Measurements from ENCODE around the gene NACC2. TPM values are rescaled to one million over a fixed set of nuclear protein-coding genes. Genes with fewer than 3 reads are reported as not detected.

Gene NACC2
- total RNA-seq, 1 donor from 2014 or later, result 8.1 TPM

DNA sequence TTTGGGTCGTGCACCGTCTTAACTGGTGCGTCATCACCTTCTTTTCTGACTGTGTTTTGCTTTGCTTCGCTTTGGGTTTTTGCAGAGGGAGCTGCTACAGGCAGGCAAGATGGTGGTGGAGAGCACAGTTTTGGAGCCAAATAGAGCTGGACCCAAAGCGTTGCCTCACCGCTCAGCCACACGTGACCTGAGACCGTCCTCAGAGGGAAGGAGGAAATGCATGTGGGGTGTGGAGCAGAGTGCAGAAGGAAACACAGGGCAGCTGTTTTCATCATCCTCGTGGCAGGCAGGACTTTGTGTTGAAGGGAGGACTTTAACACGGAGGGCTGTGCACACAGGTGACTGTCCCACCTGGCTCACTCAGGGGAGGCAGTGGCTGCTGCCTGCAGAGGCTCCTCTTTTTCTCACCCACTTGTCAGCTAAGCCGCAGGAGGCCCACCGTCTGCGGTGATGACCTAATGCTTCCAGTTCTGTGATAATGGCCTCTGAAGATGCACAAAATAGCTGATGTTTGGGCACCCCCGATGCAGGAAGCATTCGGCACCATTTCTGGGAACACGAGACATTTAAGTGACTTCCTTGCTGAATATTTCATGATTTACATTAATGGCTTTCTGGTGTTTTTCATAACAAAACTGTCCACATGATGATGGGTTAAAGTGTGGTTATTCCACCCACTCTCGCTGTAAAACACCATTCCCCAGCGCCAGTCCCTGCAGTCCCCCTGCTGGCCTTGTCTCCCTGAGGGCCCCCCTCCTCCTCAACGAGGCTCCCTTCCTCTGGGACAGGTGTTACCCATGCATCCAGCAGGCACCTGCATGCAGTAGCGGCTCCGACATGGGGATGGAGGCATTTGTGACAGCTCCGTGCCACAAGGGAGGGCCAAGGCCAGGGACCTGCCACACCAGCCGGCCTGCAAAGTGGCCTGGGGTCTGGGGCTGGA is 121.5 kb downstream of the NACC2 start:
- H3K27ac Mint-ChIP-seq (ENCODE audit: unreplicated experiment), result no peak overlapping the region

GRCh38 chr9:135971892-135972291 is 123.2 kb downstream of the NACC2 start:
- H3K4me1 Mint-ChIP-seq, result peaks cover 16% of the 10 kb centered on the region
- DNase-seq (ENCODE audit: low read depth, low spot score), result no peak

More for the DNA sequence above, 121.5 kb downstream of the NACC2 start:
- H3K4me3 Mint-ChIP-seq, result no peak overlapping the region
- no peaks in the 10 kb centered on the region for H3K9me3 Mint-ChIP-seq
- H3K27me3 Mint-ChIP-seq (ENCODE audit: low read depth), result peaks cover 3% of the 10 kb centered on the region
- H3K36me3 Mint-ChIP-seq (ENCODE audit: low read depth), result no peaks in the 10 kb centered on the region
- H3K4me1 Mint-ChIP-seq, result peaks cover 8% of the 10 kb centered on the region
- no peak for DNase-seq (ENCODE audit: low read depth, low spot score)
- no peak for TF ChIP-seq CTCF (conservative IDR thresholded peaks at IDR 0.05)

GRCh38 chr9:135971111-135971766 is 123.8 kb downstream of the NACC2 start:
- no peak overlapping the region for H3K27ac Mint-ChIP-seq (ENCODE audit: unreplicated experiment)
- no peak overlapping the region for H3K4me3 Mint-ChIP-seq
- TF ChIP-seq CTCF (conservative IDR thresholded peaks at IDR 0.05), result no peak
- H3K4me1 Mint-ChIP-seq, result peaks cover 12% of the 10 kb centered on the region
- DNase-seq (ENCODE audit: low read depth, low spot score), result no peak
- H3K9me3 Mint-ChIP-seq, result no peaks in the 10 kb centered on the region
- no peaks in the 10 kb centered on the region for H3K36me3 Mint-ChIP-seq (ENCODE audit: low read depth)
- H3K27me3 Mint-ChIP-seq (ENCODE audit: low read depth), result peaks cover 9% of the 10 kb centered on the region

More at GRCh38 chr9:135971892-135972291, 123.2 kb downstream of the NACC2 start:
- Mint-ChIP-seq H3K27ac (ENCODE audit: unreplicated experiment) (no peak overlapping the region), H3K36me3 (ENCODE audit: low read depth) (no peaks in the 10 kb centered on the region), H3K4me3 (no peak overlapping the region), H3K9me3 (no peaks in the 10 kb centered on the region), H3K27me3 (ENCODE audit: low read depth) (peaks cover 9% of the 10 kb centered on the region)
- no peak for TF ChIP-seq CTCF (conservative IDR thresholded peaks at IDR 0.05)

DNA sequence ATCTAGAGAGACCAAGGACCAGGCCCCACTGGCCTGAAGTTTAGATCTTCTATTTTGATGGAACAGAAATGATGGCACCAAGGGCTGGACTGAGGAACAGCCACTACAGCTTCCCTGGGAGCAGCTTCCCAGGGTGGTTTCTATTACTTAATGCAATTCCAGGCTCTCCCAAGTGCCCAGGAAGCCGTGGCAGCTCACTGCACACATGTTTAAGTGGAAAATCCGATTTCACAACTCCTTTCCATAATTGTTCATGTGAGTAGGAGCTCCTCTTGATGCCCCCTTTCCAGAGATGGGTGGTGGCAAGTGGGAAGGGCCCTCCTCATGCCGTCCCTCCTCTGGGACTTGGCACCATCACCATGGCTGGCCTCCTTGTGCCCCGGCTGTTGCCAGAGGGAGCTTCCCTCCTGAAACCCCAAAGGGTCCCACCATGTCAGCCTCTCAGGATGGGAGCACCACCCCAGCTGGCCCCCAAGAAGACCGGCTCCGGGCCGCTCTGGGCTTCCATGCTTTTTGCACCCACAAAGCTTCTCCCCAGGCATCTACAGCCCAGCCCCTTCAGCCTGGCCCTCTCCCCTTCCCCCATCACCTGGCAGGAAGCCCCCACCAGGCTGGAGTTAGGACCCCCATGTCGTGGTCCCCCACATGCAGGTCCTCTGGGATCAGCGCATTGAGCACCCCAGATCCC is 124.8 kb downstream of the NACC2 start:
- H3K4me1 Mint-ChIP-seq, result peaks cover 8% of the 10 kb centered on the region
- H3K27me3 Mint-ChIP-seq (ENCODE audit: low read depth), result peaks cover 9% of the 10 kb centered on the region

More for the DNA sequence above, 124.8 kb downstream of the NACC2 start:
- no peak for TF ChIP-seq CTCF (conservative IDR thresholded peaks at IDR 0.05)
- DNase-seq (ENCODE audit: low read depth, low spot score), result no peak
- no peaks in the 10 kb centered on the region for H3K9me3 Mint-ChIP-seq
- H3K4me3 Mint-ChIP-seq, result no peak overlapping the region
- H3K36me3 Mint-ChIP-seq (ENCODE audit: low read depth), result no peaks in the 10 kb centered on the region
- no peak overlapping the region for H3K27ac Mint-ChIP-seq (ENCODE audit: unreplicated experiment)

Data from neural crest cell (in vitro differentiated cells).